D721Med (cell line): ENCODE measurements around the gene ARRDC3.

ENCODE experiments used
- DNase-seq: peaks from one replicate; pipeline ENCODE4 v3.0.0; 2011; ENCODE audit warnings: low spot score; ENCODE audit not compliant: insufficient read length
- FAIRE-seq: peaks from 2 replicates; lab custom pipeline; 2011; peaks lifted over from hg19 to GRCh38; lab: Jason Lieb, UNC
- CTCF ChIP-seq: IDR thresholded peaks from 2 replicates; pipeline ENCODE4 v1.5.1; 2012; ENCODE audit warnings: mild to moderate bottlenecking, control low read depth; ENCODE audit not compliant: insufficient read depth; ENCODE audit errors: missing control alignments

ARRDC3 gene

GRCh38 chr5:91367908-91368648 is 15.0 kb downstream of the ARRDC3 start:
- TF ChIP-seq CTCF: no peak
- FAIRE-seq: no peak
- DNase-seq: no peak

GRCh38 chr5:91367344-91367743 is 15.8 kb downstream of the ARRDC3 start:
- FAIRE-seq: no peak

GRCh38 chr5:91366551-91366950 is 16.6 kb downstream of the ARRDC3 start:
- no peak for DNase-seq
- no peak for FAIRE-seq
- no peak for TF ChIP-seq CTCF

More at GRCh38 chr5:91367344-91367743, 15.8 kb downstream of the ARRDC3 start:
- no peak for TF ChIP-seq CTCF
- no peak for DNase-seq

GRCh38 chr5:91365498-91365897 is 17.6 kb downstream of the ARRDC3 start:
- TF ChIP-seq CTCF: no peak
- no peak for FAIRE-seq
- DNase-seq: no peak

- TF ChIP-seq CTCF: no peak
These were observed 20.2 kb downstream of the ARRDC3 start for GRCh38 chr5:91362935-91363334.

GRCh38 chr5:91361790-91362189 is 21.3 kb downstream of the ARRDC3 start:
- DNase-seq: no peak
- FAIRE-seq: no peak
- TF ChIP-seq CTCF: no peak

More at GRCh38 chr5:91362935-91363334, 20.2 kb downstream of the ARRDC3 start:
- FAIRE-seq (no peak), DNase-seq (no peak)

- DNase-seq (no peak), FAIRE-seq (no peak)
- no peak for TF ChIP-seq CTCF
These were observed 21.9 kb downstream of the ARRDC3 start for GRCh38 chr5:91361055-91361701.
